Activated T-cell treated with anti-CD3 and anti-CD28 coated beads, Interleukin-2, amount 50 U/mL, for 48 hours (primary cell): Measurements from ENCODE around the gene NR5A2.
A peak's percentile ranks its signal among the peaks of the same experiment; 100 is the strongest.

Experiments
- DNase-seq, 2 experiments: peaks; one replicate each; pipeline ENCODE4 v3.0.0-alpha.2; 2020

NR5A2 gene

DNA sequence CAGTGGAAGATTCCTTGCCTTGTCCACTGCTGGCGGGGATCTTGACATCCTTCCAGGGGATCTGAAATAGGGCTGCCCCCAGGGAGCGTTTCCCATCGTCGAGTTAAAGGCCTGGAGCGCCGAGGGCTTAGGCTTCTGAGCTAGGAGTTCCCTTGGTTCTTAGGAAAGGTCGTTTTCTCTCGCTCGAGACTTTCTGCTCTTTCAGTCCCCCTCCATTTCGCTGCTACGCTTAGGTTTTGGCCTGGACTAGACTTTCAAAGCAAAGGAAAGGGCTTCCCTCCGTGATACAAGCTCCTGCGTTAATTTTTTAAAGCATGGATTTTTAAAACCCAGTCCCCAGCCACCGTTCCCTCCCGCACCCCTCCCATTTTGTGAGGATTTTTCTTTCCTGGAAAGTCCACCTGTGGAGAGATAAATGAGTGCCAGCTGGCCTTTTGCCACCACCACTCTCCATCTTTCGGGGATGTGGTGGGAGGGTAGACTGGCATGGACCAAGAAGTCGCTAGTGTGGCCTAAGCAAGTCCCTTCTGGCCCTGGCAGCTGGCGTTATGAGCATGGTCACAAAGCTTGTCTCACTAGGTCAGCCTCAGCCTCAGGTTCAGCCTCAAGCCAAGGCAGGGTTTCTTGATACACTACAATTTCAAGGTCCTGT is 9.2 kb downstream of the NR5A2 start:
- no peak for DNase-seq

DNA sequence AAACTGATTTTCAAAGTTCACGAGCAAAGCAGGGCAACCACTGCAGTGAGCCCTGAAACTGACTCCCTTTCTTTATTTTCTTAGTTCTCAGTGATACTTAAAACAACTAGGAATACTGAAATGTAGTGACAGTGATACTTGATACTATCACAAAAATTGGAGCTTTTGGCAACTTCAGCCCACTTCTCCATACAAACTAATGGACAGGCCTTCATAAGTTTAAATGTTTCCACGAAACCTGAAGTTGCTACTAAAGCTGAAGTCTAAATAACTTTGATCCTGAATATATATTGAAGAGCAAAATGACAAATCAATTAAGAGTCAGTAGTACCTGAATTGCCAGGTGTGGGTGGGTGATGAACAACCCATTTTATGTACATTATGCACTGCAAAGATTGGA is 10.0 kb downstream of the NR5A2 start:
- no peak for DNase-seq

DNA sequence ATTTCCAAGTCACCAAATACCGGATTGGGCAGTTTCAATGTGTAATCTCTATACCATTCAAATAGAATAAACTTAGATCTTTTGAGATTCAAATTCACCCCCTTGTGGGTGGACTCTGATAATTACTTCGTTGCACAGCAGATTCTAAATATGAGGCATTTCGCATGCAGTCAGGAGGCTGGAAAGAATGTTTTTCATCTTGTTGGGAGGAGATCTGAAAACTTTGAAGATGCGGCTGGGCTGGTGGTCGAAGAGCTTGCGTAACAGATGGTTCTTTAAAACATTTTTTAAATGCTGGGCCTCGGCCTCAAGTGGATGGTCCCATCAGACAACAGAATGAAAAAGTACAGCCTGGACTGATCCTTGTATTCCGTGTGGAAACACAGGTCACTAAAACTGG is 10.4 kb downstream of the NR5A2 start:
- no peak for DNase-seq

DNA sequence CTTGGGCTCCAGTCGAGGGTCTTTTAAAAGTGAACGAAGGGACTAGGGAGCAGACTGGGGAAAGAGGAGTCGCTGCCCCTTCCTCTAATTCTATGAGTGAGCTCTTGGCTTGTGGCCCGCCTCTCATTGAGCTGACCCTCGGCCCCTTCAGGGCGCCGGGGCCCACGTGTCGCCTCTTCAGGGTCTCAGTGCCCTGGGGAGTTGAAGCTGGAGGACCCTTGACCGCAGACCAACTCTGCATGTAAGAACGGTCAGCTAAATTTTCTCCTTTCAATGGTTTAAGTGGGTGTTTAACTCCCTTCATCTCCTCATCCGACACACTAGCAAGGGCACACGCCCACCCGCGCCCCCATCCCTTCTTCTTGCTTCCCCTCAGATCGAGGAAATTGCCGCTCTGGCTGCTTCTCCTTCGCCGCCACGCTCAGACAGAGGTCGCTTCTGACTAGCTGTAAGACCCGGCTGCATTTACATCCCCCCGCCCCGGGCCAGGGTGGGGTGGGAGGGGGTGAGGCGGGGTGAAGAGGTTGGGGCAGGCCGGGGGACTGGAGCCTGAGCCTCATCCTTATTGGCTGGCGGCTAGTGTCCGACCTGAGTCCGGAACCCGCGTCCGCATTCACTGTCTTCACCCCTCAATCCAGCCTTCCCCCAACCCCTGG is 10.9 kb downstream of the NR5A2 start:
- peak in 1 of 2 experiments; percentile 23 for DNase-seq

DNA sequence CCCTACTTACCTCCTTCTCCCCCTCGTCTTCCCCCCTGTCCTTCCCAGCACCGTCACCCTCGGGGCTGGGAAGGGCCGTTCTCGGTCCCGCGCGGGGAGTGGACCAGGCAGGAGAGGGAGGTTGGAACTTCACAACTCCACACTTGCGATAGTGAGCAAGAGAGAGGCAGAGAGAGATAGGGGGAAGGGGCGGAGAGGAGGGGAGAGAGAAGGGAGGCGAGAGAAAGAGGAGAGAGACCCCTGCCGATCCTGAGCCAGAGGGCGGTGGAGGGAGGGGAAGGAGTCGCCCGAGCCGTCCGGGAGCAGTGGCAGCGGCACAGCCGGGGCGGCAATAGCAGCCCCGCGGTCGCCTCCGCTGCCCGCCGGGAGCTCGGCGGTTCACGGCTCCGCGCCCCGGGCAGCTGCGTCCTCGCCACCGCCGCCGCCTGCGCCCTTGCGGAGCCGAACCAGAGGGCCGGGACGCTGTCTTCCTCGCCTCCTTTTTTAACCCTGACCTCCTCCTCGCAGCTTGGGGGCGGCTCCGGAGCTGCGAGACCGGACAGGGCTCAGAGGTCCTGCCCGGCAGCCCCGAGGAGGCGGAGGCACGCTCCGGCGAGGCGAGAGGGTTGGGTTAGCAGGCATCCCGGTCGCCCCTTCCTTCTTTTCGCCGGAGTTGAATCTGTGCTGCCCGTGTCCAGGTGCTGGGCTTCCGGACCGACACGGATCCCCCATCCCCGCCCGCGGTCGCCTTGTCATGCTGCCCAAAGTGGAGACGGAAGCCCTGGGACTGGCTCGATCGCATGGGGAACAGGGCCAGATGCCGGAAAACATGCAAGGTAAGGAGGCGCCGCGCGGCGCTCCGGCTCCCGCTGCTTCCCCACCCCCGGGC is 11.7 kb downstream of the NR5A2 start:
- peak; percentile 53 to 55 for DNase-seq

DNA sequence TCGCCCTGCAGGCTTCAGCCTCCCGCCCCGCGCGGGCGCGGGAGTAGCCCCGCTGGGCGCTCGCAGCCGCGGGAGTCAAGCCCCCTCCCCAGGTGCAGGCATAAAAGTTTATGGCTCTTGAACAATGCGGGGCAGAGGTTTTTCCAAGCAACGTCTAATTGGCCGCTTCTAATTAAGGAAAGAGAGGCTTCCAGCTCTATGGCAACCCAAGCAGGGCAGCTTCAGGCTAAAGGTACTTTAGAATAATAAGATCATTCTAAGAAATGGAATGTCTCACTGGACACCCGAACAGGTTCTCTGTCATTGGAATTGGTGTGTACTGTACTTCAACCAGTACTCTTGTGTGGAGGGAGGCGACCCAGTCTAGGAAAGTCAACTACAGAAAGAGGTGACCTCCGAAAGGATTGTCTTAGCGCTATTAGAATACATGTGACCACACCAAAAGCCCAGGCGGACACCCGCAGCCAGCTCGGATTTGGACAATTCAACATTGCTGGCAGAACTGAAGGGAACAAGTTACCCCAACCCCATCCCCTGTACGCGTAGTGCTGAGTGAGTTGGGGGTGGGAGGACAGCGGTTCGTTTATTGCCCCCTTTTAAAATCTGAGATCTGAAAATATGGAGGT is 12.5 kb downstream of the NR5A2 start:
- DNase-seq: peak; percentile 22 to 56

DNA sequence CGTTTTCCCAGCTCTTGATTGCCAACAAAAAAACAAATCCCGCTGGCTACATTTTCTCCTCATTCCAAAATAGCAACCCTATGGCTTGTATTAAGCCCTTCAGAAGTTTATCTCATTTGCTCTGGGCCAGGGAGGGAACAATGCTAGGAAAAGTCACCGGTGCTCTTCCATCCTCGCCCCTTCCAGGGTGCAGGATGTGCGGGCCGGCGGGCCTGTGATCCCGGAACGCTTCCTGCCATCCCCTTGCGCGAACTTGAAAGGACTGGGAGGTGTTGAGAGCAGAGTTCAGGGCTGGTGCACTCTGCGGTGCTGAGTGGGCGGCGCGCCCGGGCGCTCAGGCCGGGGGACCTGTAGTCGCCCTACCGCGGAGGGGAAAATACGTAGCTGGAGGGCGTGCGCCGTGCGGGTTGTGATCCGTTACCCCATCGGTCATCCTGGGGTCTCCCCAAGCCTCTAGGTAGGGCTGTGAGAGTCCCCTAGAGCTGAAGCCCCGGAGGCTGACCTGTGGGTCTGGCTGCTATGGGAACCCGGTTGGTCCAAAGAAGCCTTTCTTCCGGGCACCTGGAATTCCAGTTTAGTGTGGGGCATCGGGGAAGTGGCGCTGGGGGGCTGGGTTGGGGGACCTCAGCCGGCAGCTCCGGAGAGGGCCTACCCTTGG is 13.1 kb downstream of the NR5A2 start:
- peak; percentile 31 to 42 for DNase-seq

DNA sequence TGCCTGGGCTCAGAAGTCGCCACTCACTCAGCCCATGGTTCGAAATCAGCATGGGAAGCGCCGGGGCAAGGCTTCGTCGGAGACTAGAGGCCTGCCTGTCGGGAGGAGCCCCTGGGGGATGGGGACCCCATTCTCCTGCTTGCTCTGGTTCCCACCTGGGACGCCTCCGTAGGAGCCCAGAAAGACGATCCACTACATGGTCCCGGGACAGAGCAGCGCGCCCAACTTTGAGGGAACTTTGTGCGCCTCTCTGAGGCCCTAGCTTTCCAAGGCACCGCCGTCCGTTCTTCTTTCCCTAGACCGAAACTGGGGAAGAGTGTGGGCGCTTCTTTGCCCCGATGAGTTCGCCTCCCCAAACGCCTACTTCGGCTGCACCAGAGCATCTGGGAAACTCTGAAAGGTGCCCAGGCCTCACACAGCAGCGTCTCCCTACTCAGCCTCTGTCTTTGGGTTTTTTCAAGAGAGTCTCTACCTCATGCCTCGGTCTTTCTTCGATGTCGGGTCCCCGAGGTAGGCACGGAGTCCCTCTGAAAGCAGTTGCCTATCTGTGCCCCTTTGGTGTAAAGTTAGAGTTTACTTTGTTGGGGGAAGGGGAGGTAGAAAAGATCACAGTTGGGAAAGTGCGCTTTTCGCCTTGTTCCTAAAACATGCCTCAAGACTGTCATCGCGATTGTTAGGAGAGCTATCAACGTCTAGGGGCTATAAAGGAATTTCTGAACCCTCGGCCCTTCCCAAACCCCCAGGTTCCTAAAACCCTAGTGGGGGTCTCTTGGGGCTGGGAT is 14.0 kb downstream of the NR5A2 start:
- no peak for DNase-seq

DNA sequence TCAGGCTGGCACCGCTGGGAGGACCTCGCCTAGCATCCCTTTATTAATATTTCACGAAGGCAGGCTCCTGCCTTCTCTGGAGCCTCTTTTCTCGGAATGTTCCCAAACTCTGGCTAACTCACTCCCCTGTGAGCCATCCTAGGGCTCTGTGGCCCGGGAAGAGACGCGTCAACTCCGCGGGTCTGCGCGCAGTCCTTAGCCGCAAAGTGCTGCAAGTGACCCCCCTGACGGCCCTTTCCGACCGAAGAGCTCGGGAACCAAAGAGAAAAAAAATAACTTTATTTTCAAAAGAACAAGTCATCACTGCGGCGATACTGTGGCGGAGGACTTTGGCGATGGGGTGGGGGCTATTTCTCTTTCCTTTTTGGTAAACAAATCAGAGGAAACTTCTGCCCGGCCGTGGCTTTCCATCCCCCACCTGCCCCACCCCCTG is 14.6 kb downstream of the NR5A2 start:
- DNase-seq: peak in 1 of 2 experiments; percentile 25

DNA sequence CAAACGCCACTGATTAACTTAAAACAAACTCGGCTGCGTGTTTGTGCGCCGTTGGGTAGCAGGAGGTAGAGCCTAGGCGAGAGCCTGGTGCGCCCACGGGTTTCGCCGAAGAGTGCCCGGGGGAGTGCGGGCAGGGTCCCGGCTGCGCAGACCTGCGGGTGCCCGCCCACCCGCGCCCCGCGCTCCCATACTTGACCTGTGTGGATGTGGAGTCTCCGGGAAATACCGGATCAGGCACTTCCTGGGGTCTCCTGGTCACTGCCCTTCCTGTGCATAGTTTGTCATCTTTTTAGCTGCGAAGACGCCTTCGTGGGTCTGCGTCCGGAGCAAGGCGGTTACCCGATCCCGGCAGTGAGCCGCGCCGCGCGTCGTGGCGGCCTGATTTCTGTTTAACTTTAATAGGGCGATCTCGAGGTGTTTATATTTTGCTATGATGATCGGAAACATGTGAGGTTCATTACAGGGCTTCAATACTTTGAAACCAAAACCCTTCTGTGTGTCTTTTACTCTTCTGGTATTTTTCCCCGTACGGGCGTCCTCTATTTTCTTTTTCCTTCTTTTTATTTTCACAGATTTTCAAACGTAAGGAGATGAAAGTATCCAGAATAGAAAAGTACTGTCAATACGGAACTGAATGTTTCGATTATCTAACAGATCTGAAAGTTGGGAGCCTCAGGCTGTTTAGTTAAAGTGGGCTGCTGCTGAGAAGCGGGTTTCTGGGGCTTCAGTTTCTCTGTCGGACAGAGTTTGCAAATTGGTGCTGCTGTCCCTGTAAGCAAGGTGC is 15.2 kb downstream of the NR5A2 start:
- DNase-seq: peak in 1 of 2 experiments; percentile 23

DNA sequence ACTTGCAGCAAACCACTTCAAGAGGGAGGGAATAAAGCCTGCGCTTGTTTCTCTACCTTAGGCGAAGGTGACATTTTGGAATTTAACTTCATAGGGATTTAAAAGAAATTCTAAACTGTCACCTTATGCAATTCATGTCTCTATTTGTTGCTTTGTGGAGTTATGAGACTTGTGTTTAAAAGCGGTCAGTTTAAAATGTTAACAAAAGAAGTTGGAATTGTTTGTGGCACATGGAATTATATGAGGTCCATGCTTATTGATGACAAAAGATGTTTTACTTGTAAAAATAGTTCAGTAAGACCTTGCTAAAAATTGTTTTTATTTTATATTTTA is 15.8 kb downstream of the NR5A2 start:
- no peak for DNase-seq

DNA sequence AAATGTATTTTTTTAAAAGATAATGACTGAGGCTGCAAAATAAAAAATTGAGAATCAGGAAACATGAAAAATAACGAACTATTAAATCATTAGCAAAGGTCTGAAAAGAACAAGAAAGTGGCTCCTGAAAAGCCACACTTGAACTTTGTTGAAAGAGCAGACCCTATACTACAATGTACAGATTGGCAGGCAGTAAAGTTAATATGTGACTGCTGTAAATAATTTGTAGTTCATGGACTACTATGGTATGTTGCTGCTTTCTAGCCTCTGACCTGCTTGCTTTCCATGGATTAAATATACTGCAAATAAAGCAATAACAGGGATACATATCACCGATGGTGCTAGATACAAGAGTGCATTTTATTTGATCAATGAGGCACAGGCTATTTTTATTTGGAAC is 18.6 kb downstream of the NR5A2 start:
- DNase-seq: no peak

DNA sequence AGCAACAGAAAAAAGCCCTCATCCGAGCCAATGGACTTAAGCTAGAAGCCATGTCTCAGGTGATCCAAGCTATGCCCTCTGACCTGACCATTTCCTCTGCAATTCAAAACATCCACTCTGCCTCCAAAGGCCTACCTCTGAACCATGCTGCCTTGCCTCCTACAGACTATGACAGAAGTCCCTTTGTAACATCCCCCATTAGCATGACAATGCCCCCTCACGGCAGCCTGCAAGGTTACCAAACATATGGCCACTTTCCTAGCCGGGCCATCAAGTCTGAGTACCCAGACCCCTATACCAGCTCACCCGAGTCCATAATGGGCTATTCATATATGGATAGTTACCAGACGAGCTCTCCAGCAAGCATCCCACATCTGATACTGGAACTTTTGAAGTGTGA is 20.7 kb downstream of the NR5A2 start:
- DNase-seq: no peak

DNA sequence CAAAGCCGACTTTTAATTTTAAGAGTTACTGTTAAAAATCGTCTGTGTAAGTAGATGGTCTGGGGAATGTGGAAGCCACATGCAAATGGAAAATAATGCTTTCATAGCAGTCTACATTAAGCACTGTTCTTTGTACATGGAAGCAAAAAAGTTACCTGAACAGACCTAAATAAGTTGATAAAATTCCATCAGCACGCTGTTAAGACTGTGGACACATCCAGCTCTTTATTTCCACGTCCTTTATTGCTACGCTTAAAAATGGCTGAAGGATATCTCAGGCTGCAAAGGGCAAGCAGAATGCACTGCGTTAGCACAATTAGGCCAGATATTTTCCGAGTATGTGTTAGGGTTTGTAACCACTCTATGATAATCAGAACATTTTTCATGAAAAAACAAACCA is 22.3 kb downstream of the NR5A2 start:
- no peak for DNase-seq

DNA sequence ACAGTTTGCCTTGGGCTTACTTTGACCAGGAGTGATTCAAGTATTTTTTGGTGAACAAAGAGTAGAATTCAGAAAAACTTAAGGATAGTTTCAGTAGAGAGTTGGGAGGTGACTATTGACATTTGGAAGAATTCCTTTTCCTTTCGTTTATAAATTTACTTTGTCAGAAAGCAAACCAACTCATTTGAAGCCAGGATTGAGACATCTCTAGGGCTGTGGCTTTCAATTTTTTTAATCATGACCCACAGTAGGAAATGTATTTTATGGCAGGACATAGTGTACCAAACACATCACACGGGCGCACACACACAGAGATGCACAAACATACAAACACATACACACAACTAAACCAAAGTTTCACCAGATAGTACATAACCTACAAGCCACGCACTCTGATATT is 24.1 kb downstream of the NR5A2 start:
- DNase-seq: no peak

DNA sequence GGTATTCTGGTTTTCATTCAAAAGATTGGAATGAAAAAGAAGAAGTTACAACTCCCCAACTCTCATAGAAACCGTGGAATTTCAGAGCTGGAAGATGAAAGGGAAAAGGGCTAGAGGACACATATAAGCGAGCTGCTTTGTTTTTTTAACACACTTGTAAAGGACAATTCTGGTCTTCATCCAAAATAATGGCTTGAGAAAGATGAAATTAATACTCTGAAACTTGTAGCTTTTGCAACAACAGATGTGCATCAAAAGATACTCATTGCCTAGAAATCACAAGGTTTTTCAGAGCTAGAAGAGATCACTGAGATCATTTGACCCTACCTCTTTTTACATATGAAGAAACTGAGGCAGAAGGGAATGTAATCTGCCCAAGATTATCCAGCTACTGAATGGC is 25.6 kb downstream of the NR5A2 start:
- no peak for DNase-seq

DNA sequence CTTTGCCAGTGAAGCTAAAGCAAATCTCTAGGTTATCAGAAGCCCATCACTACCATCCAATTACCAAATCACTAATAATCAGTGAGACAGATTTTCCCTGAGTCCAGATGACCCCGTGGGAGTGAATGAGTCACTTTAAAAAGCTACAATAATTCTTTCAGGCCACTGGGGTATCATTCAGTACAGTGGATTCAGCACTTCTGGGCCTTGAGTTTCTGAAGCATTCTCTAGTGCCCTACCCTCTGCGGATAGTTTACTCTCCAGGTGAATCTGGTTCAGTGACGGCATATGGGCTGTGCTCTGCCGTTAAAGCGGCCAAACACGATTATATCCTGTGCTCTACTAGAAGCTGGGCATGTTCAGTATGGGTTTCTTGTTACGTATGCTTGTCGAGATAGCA is 26.1 kb downstream of the NR5A2 start:
- no peak for DNase-seq

DNA sequence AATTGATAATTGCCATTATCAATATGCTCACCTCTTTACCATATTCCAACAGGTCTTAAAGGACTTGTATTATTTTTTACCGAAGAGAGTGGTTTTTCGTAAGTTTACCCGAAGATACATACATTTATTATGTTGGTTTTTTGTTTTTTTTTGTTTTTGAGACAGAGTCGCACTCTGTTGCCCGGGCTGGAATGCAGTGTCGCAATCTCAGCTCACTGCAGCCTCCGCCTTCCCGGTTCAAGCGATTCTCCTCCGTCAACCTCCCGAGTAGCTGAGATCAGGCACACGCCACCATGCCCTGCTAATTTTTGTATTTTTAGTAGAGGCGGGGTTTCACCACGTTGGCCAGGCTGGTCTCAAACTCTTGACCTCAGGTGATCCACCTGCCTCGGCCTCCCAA is 30.8 kb downstream of the NR5A2 start:
- no peak for DNase-seq

DNA sequence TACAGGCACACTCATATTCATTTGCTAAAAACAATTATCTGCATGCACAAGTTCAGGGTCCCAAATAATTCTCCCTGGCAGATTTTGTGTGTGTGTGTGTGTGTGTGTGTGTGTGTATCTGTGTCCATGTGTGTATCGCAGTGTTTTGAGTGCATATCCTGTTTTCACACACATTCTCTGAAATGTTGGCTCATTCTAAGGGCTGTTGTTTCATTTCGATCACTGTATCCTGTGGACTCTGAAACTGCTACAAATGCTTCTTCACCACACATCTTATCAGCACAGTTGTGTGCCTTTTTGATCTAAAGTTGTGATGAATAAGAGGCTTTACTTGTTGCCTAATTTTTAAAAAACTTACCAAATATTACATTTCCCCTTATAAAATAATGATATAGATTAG is 34.6 kb downstream of the NR5A2 start:
- no peak for DNase-seq

DNA sequence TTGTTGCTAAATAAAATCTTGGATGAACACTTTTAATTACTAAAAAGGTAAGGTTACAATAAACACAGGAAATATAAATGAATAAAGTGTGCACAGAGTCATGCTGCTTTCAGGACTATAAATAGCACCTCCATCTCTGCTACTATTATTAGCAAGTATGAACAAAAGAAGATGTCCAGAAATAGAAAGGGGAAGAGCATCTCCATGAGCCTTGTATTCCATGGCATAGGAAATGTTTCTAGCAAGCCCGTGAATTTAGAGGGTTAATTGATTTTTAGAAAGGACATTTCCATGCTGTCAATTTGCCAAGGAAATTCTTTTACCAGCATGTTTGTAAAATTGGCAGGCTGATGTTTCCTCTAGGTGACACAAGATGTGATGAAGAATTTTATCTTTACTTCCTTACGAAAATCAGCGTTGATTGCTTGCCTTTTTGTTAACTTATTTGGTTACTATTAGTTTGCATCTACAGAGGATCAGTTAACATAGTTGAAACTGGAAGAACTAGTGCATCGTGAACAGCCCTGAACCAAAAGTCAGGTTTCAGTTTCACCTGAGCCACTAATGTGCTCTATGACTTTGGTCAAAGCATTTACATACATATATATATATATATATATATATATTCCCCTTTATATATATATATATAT is 45.3 kb downstream of the NR5A2 start:
- DNase-seq: no peak

DNA sequence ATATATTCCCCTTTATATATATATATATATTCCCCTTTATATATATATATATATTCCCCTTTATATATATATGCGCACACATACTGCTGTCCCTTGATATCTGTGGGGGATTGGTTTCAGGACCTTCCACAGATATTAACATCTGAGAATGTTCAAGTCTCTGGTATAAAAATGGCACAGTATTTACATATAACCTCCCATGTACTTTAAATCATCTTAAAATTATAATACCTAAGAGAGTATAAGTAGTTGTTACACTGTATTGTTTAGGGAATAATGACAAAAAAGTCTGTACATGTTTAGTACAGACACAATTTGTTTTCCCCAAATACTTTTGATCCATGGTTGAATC is 45.8 kb downstream of the NR5A2 start:
- no peak for DNase-seq
